HG03108 (cell line): ENCODE data around the gene AGAP5.
"Not testable (repeated sequence)": the region's sequence is repeated elsewhere in the genome, so short reads cannot be mapped to it uniquely, and the experiment has no call there.

Experiments used
- ATAC-seq: cut with Tn5 transposase; IDR thresholded peaks from one replicate; pipeline ENCODE4 v1.9.1; 2021; ENCODE audit warnings: moderate library complexity; ENCODE audit not compliant: unreplicated experiment

AGAP5 gene

DNA sequence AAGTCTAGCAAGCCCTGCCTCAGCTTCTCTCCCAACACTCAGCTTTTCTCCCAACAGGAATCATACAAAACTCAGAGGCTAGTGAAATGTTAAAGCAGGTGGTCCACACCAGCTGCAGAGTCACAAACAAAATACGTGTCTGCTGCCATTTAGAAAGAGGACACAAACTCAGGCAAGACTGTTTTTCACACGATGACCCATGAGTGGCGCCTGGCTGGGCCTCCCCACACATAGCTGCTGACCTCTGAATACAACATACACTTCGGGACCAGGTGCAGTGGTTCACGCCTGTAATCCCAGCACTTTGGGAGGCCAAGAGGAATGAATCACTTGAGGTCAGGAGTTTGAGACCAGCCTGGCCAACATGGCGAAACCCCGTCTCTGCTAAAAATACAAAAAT is 35.2 kb downstream of the AGAP5 start:
- ATAC-seq, result not testable (repeated sequence)

DNA sequence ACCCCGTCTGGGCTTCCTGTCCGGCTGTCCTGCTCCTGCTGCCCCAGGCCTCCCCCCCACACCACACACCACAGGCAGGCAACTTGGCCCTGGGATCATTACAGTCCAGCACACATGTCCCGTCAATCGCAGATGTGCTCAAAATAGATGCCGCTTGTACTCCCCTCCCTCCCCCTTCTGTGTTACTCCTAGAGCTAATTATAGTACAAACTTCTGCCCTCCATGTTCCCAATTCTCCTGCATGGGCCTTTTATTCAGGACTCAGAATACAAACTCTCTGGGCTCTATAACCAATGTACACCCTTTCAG is 42.0 kb downstream of the AGAP5 start, which contains the start of gene SYNPO2L:
TSS of gene SYNPO2L (minus strand) at position 40 of the 309 bp plus-strand sequence. CDS start 107 bp downstream, outside the sequence.
- no peak for ATAC-seq

- ATAC-seq, result no peak
These were observed 42.5 kb downstream of the AGAP5 start for GRCh38 chr10:73655257-73655989.

DNA sequence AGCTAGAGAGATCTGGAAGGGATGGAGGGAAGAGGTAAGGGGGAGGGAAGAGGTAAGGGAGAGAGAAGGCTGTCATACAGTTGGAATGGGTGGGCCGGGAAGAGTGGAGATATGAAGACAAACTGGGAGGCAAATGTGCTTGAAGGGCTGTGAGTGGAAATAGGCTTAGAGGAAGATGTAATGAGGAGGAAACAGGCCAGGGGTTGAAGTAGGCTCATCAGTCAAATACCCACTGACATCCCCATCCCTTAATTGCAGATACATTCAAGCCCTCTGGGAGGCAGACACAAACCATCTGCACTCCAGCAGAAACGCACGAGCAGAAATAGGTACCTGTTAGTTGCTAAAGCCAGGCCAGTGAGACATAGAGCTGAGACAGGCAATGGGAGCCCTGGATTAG is 44.2 kb downstream of the AGAP5 start:
- ATAC-seq, result no peak

GRCh38 chr10:73653195-73653594 is 44.7 kb downstream of the AGAP5 start:
- no peak for ATAC-seq

DNA sequence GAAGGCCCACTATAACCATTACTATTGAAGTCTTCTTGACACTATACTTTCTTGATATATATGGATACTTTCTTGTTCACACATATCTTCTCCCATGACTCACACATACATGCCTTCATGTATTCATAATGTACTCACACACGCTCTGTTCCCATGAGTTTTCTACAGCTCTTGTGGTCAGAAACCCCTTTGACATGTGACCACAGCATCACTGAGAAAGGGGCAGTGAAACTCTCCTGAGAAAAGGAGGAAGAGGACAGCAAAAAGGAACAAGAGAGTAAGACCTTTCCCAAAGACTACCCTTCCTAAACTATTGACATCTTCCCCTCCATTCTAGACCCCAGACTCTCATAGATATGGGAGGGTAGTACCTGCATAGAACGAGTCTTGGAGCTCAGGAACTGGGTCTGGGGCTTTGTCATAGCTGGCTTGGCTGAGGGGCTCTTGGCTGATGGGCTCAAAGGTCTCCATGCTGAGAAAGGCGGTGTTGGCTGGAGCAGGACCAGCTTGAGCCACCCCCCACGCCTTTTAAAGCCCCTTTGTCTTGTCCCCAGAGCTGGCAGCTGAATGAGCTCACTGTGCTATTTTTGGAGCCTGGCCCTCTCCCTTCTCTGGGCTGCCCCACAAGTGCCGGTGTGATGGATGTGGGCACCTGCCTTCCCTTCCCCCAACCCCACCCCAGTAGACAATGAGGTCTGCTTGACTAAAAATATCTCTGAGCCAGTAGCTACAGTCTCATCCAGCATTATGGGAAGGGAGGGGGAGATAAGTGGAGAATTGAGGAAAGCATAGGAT is 47.2 kb downstream of the AGAP5 start:
- peak; percentile 46 for ATAC-seq

DNA sequence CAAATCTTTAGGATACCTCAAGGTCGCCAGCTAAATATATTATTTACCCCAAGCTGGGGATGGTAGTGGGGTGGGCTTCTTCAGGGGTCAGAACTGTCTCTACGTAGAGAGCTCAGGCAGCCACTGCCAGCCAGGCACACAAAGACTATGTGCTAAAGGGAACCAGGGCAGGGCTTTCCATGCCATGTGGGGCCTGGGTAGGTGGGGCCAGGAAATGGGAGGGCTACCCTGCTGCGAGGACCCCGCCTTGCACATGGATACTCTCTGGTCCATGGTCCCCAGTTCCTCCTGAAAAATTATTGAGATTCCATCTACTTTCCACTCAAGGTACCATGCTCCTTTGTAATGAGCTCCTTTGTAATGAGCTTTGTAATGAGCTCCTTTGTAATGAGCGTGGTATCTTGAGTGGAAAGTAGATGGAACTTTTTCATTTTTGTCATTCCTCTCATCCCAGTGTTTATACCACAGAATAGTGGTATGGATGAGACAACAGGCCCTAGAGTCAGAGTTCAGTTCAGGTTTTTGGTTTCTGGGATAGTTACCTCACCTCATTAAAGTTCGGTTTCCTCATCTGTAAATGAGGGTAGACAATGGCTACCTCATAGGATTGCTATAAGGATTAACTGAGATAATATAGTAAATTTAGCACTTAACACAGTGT is 47.9 kb downstream of the AGAP5 start:
- ATAC-seq, result no peak

DNA sequence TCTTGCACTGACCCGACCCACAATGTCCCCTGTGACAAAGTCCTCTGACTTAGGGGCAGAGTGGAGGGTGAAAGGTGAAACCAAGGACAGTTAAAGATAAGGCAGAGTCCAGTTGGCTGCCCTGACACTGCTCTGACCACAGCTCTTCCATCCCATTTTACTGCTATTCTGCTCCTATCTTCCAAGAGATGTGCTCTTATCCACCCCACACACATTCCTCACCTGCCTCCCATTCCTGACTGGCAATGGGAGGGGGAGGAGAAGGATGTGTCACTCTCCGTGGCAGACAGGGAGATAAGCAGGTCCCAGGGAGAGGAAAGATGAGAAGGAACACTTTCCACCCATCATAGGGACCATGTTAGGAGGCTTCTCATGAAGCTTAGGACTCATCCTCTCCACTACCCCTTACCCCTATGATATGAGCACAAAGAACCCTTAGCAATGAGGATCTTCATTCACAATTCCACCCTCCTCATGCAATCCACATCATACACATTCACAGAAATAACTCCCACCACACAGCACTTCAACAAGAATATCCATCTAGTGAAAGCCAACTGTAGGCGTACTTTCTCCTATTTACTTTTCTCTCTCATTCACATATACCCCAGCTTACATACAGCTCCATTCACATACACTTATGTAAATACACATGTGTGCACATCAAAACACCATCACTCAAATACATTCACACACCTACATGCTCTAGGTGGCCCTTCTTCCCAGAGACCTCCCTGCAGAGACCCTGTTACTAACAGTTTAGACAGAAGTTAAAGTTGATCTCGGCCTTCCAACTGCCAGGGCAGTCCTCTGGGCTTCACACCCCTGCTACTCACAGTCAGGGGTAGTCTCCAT is 48.7 kb downstream of the AGAP5 start:
- ATAC-seq, result no peak

GRCh38 chr10:73647875-73648651 is 49.8 kb downstream of the AGAP5 start:
- no peak for ATAC-seq

- ATAC-seq, result no peak
These were observed 50.6 kb downstream of the AGAP5 start for GRCh38 chr10:73647211-73647874.

DNA sequence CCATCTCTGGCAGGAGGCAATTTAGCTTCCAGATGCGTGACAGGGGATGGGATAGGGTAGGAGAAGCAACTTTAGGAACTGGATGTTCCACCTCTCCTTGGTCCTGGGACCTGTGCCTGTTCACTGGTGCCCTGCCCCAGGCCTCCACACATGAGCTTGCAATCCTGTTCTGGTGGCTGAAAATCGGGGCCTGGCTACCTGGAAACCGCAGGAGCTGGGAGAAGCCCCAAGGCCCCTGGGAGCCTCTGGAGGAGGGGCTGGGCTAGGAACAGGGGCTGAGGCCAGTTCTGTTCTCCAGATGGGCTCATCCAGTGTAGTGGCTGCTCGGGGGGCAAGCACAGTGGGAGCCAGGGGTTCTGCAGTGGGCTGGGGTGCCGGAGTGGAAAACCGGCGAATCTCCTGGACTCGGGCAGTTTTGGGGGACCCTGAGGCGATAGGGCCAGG is 51.3 kb downstream of the AGAP5 start:
- no peak for ATAC-seq

GRCh38 chr10:73645251-73645650 is 52.7 kb downstream of the AGAP5 start:
- ATAC-seq, result no peak

GRCh38 chr10:73644767-73645166 is 53.1 kb downstream of the AGAP5 start:
- ATAC-seq, result no peak

DNA sequence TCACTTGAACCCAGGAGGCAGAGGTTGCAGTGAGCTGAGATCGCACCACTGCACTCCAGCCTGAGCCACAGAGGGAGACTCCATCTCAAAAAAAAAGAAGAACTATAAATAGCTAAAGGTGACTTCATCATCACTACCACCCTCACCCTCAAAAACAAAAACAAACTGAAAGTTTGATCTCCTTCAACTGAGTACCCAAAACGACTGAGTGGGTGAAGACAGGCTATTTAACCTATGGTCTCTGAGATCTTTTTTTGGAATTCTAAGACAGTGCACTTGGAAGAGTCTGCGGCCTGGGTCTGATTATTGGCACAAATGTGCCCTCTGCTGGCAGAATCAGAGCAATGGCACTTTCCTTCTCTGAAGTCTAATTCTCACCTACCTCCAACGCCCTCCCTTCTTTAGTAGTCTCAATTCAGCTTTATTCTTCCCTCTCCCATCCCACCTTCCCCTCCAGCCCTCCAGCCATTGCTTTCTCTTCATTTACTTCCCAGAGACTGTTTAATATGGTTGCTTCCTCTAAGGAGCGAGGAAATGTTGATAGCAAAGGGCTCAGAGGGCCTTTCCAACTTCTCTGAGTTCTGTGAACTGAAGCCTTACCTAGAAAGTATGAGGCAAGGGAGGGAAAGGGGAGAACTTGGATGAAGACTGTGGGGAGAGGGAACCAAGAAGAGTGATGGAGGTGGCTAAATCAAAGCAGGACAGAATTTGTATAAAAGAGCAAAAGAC is 53.7 kb downstream of the AGAP5 start:
- no peak for ATAC-seq

- ATAC-seq, result no peak
These were observed 54.5 kb downstream of the AGAP5 start for GRCh38 chr10:73643362-73643761.

- ATAC-seq, result no peak
These were observed 56.4 kb downstream of the AGAP5 start, which contains the start of gene MYOZ1 for GRCh38 chr10:73641328-73642060. Gene MYOZ1 (minus strand): TSS chr10:73641474. CDS start chr10:73640017, 1,457 bp downstream.

DNA sequence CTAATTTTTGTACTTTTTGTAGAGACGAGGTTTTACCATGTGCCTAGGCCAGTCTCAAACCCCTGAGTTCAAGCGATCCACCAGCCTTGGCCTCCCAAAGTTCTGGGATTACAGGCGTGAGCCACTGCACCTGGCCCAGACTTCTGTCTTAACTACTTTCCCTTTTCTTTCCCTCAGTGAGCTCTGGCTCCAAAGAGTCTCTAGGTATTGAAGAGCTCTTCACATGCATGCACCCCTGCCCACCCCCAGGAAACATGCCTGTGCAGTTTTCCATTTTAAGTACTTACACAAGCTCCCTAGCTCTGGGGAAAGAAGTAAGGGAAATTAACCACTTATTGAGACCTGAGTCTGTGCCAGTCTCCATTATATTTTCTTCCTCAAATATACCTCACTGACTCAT is 58.6 kb downstream of the AGAP5 start:
- no peak for ATAC-seq

- no peak for ATAC-seq
These were observed 62.1 kb downstream of the AGAP5 start for GRCh38 chr10:73635781-73636180.
